Tibial nerve (tissue), 4 donors: ENCODE data around the gene TEX26. TPM values are rescaled to one million over a fixed set of nuclear protein-coding genes. Genes with fewer than 3 reads are reported as not detected.

Source experiments
- DNase-seq, 2 donors: peaks; one replicate each; pipeline ENCODE4 v3.0.0-alpha.2; 2019; ENCODE audit warnings: low spot score in 2 of 2
- H3K27ac ChIP-seq, 4 donors: fragments of 200-600 bp; sonication (generic) in 3 of 4; one replicate each; pipeline ENCODE4 v1.5.1; 2017 to 2019; ENCODE audit warnings: mild to moderate bottlenecking in 1 of 4
- H3K27me3 ChIP-seq, 2 donors: fragments of 200-600 bp; sonication (generic) in 1 of 2; one replicate each; pipeline versions ENCODE4 v1.5.1 to v1.6.0; 2017 to 2019
- H3K36me3 ChIP-seq, 3 donors: fragments of 200-600 bp; sonication (generic); one replicate each; pipeline ENCODE4 v1.5.1; 2018 to 2019
- H3K4me1 ChIP-seq, 4 donors: fragments of 200-600 bp; sonication (generic) in 3 of 4; one replicate each; pipeline ENCODE4 v1.5.1; 2017 to 2019
- H3K4me3 ChIP-seq, 4 donors: fragments of 200-600 bp; sonication (generic) in 3 of 4; one replicate each; pipeline ENCODE4 v1.5.1; 2017 to 2019; ENCODE audit warnings: mild to moderate bottlenecking in 1 of 4, moderate library complexity in 1 of 4
- H3K9me3 ChIP-seq, 4 donors: fragments of 200-600 bp; sonication (generic) in 3 of 4; one replicate each; pipeline ENCODE4 v1.5.1; 2017 to 2019
- EP300 ChIP-seq, 2 donors: sonication (generic); formaldehyde crosslinking; IDR thresholded peaks; one replicate each; pipeline ENCODE4 v1.6.1; 2017; ENCODE audit warnings: antibody characterized with exemption in 2 of 2, mild to moderate bottlenecking in 1 of 2
- POLR2A ChIP-seq, 2 donors: fragments of 450-650 bp; IDR thresholded peaks; one replicate each; pipeline ENCODE4 v1.6.1; 2017; ENCODE audit warnings: antibody characterized with exemption in 2 of 2, mild to moderate bottlenecking in 2 of 2, moderate library complexity in 2 of 2
- WGBS, 2 donors: methylation state at CpG; one replicate each; pipeline ENCODE4 v1.1.5; 2018; 5-methylcytosine and 5-hydroxymethylcytosine counted together
- total RNA-seq, 4 donors: library from RNA; depleted of rRNA; stranded (reverse); fragments of >200 nt; gene quantifications; one replicate each; pipeline ENCODE4 v1.1.0, GENCODE V29; 2016
- TF ChIP-seq, protein P1 (sequence below), 5 experiments: fragments of 200-600 bp in 3 of 5; fragments of 450-650 bp in 2 of 5; sonication (generic) in 3 of 5; IDR thresholded peaks; one replicate each; pipeline ENCODE4 v1.5.1; 2016 to 2019; ENCODE audit warnings: antibody characterized with exemption in 5 of 5, mild to moderate bottlenecking in 3 of 5, moderate library complexity in 2 of 5

The TEX26 gene
- total RNA-seq, 4 donors from 2014 or later, result not detected

DNA sequence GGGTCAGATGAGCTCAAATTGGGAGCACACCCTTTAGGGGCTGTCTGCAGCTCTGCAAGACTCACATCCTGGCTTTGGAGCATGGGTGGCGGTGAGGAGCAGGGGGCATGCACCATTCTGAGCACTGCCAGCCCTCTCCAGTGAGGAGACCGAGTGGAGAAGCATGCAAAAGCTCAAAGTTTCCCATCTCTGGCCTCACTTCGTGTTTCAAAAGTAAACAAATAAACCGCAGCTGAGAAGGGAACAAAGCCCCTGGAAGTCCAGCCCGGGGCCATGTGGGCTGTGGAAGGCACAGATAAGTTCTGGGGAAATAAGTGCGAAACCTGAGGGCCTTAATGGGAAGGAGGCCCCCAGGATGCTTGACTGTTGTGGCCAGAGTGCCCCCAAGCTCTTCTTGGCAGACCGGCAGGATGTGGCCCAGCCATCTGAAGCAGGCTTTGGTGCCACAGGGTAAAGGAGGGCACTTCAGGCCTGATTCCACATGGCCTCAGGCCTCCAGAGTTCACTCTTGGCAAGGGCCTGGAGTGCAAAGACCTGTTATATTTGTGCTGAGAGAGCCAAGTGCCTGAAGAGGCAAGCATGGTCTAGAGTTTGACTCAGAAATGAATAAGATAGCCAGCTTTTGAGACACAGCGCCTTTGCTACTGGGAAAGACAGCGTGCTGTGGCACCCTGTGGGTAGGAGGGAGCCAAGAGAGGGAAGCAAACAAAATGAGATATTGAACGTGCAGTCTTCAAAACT lies 25.2 kb upstream of the TEX26 start:
- DNase-seq, result no peak
- Histone ChIP-seq H3K27ac (peak overlapping the region; percentile 67 to 94 (median 84)), H3K4me1 (peaks cover 0 to 67% (median 9%) of the 10 kb centered on the region in 4 donors), H3K36me3 (no peaks in the 10 kb centered on the region), H3K4me3 (peak overlapping the region; percentile 33 to 68 (median 48)), H3K27me3 (peaks cover 0 to 10% of the 10 kb centered on the region in 2 donors), H3K9me3 (no peaks in the 10 kb centered on the region)
- WGBS, 2 donors, result 47 to 56% methylated on average over 10 of the region's 10 CpGs
- TF ChIP-seq EP300 (IDR thresholded peaks at IDR 0.05), result no peak
- TF ChIP-seq POLR2A (IDR thresholded peaks at IDR 0.05), result no peak
- TF ChIP-seq, protein P1, sequence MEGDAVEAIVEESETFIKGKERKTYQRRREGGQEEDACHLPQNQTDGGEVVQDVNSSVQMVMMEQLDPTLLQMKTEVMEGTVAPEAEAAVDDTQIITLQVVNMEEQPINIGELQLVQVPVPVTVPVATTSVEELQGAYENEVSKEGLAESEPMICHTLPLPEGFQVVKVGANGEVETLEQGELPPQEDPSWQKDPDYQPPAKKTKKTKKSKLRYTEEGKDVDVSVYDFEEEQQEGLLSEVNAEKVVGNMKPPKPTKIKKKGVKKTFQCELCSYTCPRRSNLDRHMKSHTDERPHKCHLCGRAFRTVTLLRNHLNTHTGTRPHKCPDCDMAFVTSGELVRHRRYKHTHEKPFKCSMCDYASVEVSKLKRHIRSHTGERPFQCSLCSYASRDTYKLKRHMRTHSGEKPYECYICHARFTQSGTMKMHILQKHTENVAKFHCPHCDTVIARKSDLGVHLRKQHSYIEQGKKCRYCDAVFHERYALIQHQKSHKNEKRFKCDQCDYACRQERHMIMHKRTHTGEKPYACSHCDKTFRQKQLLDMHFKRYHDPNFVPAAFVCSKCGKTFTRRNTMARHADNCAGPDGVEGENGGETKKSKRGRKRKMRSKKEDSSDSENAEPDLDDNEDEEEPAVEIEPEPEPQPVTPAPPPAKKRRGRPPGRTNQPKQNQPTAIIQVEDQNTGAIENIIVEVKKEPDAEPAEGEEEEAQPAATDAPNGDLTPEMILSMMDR (IDR thresholded peaks at IDR 0.05), result no peak

- peaks cover 0 to 10% of the 10 kb centered on the region in 2 donors for H3K27me3 ChIP-seq
- H3K36me3 ChIP-seq, result no peaks in the 10 kb centered on the region
- peaks cover 0 to 67% (median 9%) of the 10 kb centered on the region in 4 donors for H3K4me1 ChIP-seq
- TF ChIP-seq, protein P1 (IDR thresholded peaks at IDR 0.05), result no peak
- TF ChIP-seq EP300 (IDR thresholded peaks at IDR 0.05), result peak in 1 of 2 donors; percentile 60
- peak in 1 of 2 donors; percentile 10 for TF ChIP-seq POLR2A (IDR thresholded peaks at IDR 0.05)
- H3K27ac ChIP-seq, result peak overlapping the region in 2 of 4 donors; percentile 44 to 94
- H3K9me3 ChIP-seq, result no peaks in the 10 kb centered on the region
- DNase-seq, result peak in 1 of 2 donors; percentile 55
- WGBS, 2 donors, result 19 to 20% methylated on average over 5 of the region's 5 CpGs
- peak overlapping the region in 2 of 4 donors; percentile 11 to 68 for H3K4me3 ChIP-seq
Observed at GRCh38 chr13:30908416-30908980, 24.0 kb upstream of the TEX26 start.

GRCh38 chr13:30910676-30911075 lies 21.8 kb upstream of the TEX26 start:
- Histone ChIP-seq H3K9me3 (no peaks in the 10 kb centered on the region), H3K4me3 (no peak overlapping the region), H3K36me3 (no peaks in the 10 kb centered on the region), H3K27ac (no peak overlapping the region), H3K4me1 (peaks cover 0 to 70% (median 7%) of the 10 kb centered on the region in 4 donors), H3K27me3 (peaks cover 0 to 5% of the 10 kb centered on the region in 2 donors)
- 91% methylated on average over 3 of the region's 3 CpGs for WGBS, 2 donors
- DNase-seq, result no peak
- TF ChIP-seq EP300 (IDR thresholded peaks at IDR 0.05) (no peak), POLR2A (IDR thresholded peaks at IDR 0.05) (no peak)
- TF ChIP-seq, protein P1 (IDR thresholded peaks at IDR 0.05), result no peak

- Histone ChIP-seq H3K9me3 (no peaks in the 10 kb centered on the region), H3K4me3 (no peak overlapping the region), H3K27me3 (no peaks in the 10 kb centered on the region), H3K27ac (no peak overlapping the region), H3K36me3 (no peaks in the 10 kb centered on the region), H3K4me1 (peaks cover 0 to 25% (median 0%) of the 10 kb centered on the region in 4 donors)
- 66 to 69% methylated on average over 19 of the region's 19 CpGs for WGBS, 2 donors
- TF ChIP-seq, protein P1 (IDR thresholded peaks at IDR 0.05), result no peak
- TF ChIP-seq POLR2A (IDR thresholded peaks at IDR 0.05), result no peak
- TF ChIP-seq EP300 (IDR thresholded peaks at IDR 0.05), result no peak
- no peak for DNase-seq
Observed at GRCh38 chr13:30915691-30916541, 16.5 kb upstream of the TEX26 start.
